SK-N-SH treated with all-trans-retinoic acid at 6 μM for 48 hours (cell line): ENCODE measurements around the gene COL4A2.

Source experiments
- CSRNP3 ChIP-seq: fragments of 250-450 bp; sonication (Bioruptor Pico); IDR thresholded peaks from 2 replicates; pipeline ENCODE4 v1.5.1; 2021; ENCODE audit warnings: mild to moderate bottlenecking, moderate library complexity
- ZFP30 ChIP-seq: fragments of 450-650 bp; formaldehyde crosslinking; IDR thresholded peaks from 2 replicates; pipeline ENCODE4 v1.5.0; 2022; ENCODE audit warnings: mild to moderate bottlenecking, moderate library complexity

- TF ChIP-seq CSRNP3 (CRISPR knock-in tag): no peak
- no peak for TF ChIP-seq ZFP30
Measured at GRCh38 chr13:110320645-110321044, 13.6 kb downstream of the COL4A2 start.
